ENCODE measurements around the gene CEP170B. TPM values are rescaled to one million over a fixed set of nuclear protein-coding genes. Genes with fewer than 3 reads are reported as not detected.

The CEP170B gene
- total and polyA plus RNA-seq, 2 donors from 2014 or later, result 8.1 to 42.4 TPM

- intact Hi-C loops (cut with DNase I), result no loop called here
- TF ChIP-seq, protein P1, sequence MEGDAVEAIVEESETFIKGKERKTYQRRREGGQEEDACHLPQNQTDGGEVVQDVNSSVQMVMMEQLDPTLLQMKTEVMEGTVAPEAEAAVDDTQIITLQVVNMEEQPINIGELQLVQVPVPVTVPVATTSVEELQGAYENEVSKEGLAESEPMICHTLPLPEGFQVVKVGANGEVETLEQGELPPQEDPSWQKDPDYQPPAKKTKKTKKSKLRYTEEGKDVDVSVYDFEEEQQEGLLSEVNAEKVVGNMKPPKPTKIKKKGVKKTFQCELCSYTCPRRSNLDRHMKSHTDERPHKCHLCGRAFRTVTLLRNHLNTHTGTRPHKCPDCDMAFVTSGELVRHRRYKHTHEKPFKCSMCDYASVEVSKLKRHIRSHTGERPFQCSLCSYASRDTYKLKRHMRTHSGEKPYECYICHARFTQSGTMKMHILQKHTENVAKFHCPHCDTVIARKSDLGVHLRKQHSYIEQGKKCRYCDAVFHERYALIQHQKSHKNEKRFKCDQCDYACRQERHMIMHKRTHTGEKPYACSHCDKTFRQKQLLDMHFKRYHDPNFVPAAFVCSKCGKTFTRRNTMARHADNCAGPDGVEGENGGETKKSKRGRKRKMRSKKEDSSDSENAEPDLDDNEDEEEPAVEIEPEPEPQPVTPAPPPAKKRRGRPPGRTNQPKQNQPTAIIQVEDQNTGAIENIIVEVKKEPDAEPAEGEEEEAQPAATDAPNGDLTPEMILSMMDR (IDR thresholded peaks at IDR 0.05; ENCODE audit: borderline replicate concordance, extremely low read depth, insufficient read depth), result no peak
These were observed 62.4 kb downstream of the CEP170B start for GRCh38 chr14:104927432-104927816.

GRCh38 chr14:104927901-104928300 is 62.8 kb downstream of the CEP170B start:
- Histone ChIP-seq H3K36me3 (ENCODE audit: control insufficient read depth in 2 of 3, insufficient read depth in 3 of 3, low read length in 3 of 3) (no peaks in the 10 kb centered on the region), H3K27me3 (ENCODE audit: control insufficient read depth, insufficient read depth, low read length) (no peaks in the 10 kb centered on the region), H3K27ac (ENCODE audit: low read depth in 2 of 2, low read length in 2 of 2) (no peak overlapping the region), H3K9ac (ENCODE audit: low read length in 3 of 3) (no peak overlapping the region), H3K9me3 (ENCODE audit: control insufficient read depth in 2 of 3, insufficient read depth in 1 of 3, low read length in 3 of 3) (no peaks in the 10 kb centered on the region), H3K4me3 (ENCODE audit: low read length in 3 of 3) (no peak overlapping the region), H3K4me1 (ENCODE audit: control insufficient read depth in 2 of 3, insufficient read depth in 2 of 3, low read depth in 1 of 3, low read length in 3 of 3) (peaks cover 0 to 2% (median 0%) of the 10 kb centered on the region in 3 donors)
- peak in 1 of 5 donors; percentile 58 for DNase-seq
- TF ChIP-seq, protein P1 (IDR thresholded peaks at IDR 0.05; ENCODE audit: borderline replicate concordance, extremely low read depth, insufficient read depth), result no peak
- no peak for FAIRE-seq
- intact Hi-C loops (cut with DNase I), result no loop called here

More at GRCh38 chr14:104927432-104927816, 62.4 kb downstream of the CEP170B start:
- no peak overlapping the region for H3K27ac ChIP-seq (ENCODE audit: low read depth in 2 of 2, low read length in 2 of 2)
- peak in 1 of 5 donors; percentile 75 for DNase-seq
- H3K4me1 ChIP-seq (ENCODE audit: control insufficient read depth in 2 of 3, insufficient read depth in 2 of 3, low read depth in 1 of 3, low read length in 3 of 3), result no peaks in the 10 kb centered on the region
- no peaks in the 10 kb centered on the region for H3K27me3 ChIP-seq (ENCODE audit: control insufficient read depth, insufficient read depth, low read length)
- FAIRE-seq, result no peak
- H3K9ac ChIP-seq (ENCODE audit: low read length in 3 of 3), result no peak overlapping the region
- H3K9me3 ChIP-seq (ENCODE audit: control insufficient read depth in 2 of 3, insufficient read depth in 1 of 3, low read length in 3 of 3), result no peaks in the 10 kb centered on the region
- no peak overlapping the region for H3K4me3 ChIP-seq (ENCODE audit: low read length in 3 of 3)
- no peaks in the 10 kb centered on the region for H3K36me3 ChIP-seq (ENCODE audit: control insufficient read depth in 2 of 3, insufficient read depth in 3 of 3, low read length in 3 of 3)

DNA sequence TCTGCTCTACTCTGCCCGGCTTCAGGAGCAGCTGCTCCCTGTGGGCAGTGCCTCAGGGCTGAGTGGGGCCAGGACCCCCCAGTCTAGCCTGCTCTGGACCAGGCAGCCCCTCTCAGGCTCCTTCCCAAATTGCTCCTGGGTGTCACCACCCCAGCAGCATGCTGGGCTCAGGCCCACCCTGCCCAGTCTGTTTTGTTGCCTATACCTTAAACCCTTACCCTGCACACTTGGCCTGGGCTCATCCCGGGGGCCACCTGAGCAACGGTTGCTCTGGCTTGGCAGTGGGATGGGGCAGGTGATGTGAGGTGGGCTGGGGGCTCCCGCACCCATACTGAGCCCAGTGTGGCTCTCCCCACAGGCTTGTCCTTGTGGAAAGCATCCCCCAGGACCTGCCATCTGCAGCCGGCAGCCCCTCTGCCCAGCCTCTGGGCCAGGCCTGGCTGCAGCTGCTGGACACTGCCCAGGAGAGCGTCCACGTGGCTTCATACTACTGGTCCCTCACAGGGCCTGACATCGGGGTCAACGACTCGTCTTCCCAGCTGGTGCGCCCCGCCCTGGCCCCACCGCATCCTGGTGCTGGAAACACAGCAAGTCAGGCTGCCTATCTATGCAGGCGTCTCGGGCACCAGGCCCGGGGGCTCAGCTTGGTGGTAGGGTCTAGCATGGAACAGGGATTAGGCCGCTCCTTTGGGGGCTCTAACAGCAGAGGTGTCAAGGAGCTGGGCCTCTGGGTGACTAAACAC is 63.5 kb downstream of the CEP170B start:
- DNase-seq (peak in 1 of 5 donors; percentile 67), FAIRE-seq (no peak)
- H3K9ac ChIP-seq (ENCODE audit: low read length in 3 of 3), result no peak overlapping the region
- no peak overlapping the region for H3K27ac ChIP-seq (ENCODE audit: low read depth in 2 of 2, low read length in 2 of 2)
- H3K36me3 ChIP-seq (ENCODE audit: control insufficient read depth in 2 of 3, insufficient read depth in 3 of 3, low read length in 3 of 3), result no peaks in the 10 kb centered on the region
- peaks cover 0 to 2% (median 0%) of the 10 kb centered on the region in 3 donors for H3K4me1 ChIP-seq (ENCODE audit: control insufficient read depth in 2 of 3, insufficient read depth in 2 of 3, low read depth in 1 of 3, low read length in 3 of 3)
- TF ChIP-seq, protein P1 (IDR thresholded peaks at IDR 0.05; ENCODE audit: borderline replicate concordance, extremely low read depth, insufficient read depth), result no peak
- intact Hi-C loops (cut with DNase I), result no loop called here
- H3K4me3 ChIP-seq (ENCODE audit: low read length in 3 of 3), result no peak overlapping the region
- H3K9me3 ChIP-seq (ENCODE audit: control insufficient read depth in 2 of 3, insufficient read depth in 1 of 3, low read length in 3 of 3), result no peaks in the 10 kb centered on the region
- no peaks in the 10 kb centered on the region for H3K27me3 ChIP-seq (ENCODE audit: control insufficient read depth, insufficient read depth, low read length)
